Measurements from ENCODE around the gene POLR3B. TPM values are rescaled to one million over a fixed set of nuclear protein-coding genes. Genes with fewer than 3 reads are reported as not detected.

Gene POLR3B
- 9.0 and 9.9 TPM in 2 replicates for total RNA-seq
- polyA plus RNA-seq, result 13.6 and 14.1 TPM in 2 replicates
- polyA plus RNA-seq (2012), result 10.4 TPM in 2 replicates
- polyA minus RNA-seq (ENCODE audit: low replicate concordance), result 2.9 and 7.8 TPM in 2 replicates

DNA sequence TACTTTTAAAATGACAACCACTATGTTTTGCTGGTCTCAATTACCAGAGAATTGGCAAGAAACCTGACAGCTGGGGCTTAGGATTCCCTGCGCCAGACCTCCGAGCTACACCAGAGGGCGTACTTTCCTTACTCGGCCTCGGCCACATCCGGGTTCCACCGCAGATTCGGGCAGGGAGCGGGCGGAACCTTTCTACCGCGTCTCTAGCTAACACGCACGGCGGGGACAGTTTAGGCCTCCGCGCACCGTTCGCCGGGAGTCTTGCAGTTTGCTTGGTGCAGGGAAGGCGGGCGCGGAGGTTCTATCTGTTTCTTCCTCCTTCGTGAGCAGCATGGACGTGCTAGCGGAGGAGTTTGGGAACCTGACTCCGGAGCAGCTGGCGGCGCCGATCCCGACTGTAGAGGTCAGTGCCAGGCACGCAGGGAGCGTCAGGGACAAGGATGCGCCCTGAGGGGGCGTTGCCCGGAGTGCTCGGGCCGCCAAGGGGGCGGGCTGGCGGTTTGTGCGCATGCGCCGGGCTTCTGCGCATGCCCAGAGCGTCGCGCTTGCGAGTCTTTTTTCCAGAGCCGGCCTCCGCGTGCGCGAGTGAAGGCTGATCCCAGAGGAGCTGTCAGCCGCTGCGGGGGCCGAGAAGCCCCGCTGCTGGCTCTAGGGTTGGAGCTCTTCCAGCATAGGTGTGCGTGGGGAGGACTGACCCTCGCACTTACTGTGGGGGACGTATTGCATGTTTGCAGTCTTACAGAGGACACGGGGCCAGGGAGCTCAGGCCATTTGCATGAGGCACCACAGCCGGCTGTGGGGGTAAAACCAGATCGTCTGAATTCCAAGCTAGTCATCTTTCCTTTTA lies at the start of gene POLR3B:
TSS of gene POLR3B (plus strand) at position 200 of the 847 bp plus-strand sequence. CDS start at position 332, 132 bp downstream.
- Histone ChIP-seq H3K9ac (ENCODE audit: insufficient read depth, low read length) (peak within 1 kb of the TSS; percentile 83), H3K4me2 (ENCODE audit: extremely low read depth, insufficient read depth, low read length) (peak within 1 kb of the TSS; percentile 91), H3K27ac (ENCODE audit: insufficient read depth, low read length) (peak within 1 kb of the TSS; percentile 91), H2AFZ (ENCODE audit: low read length) (peak within 1 kb of the TSS; percentile 99), H3K4me1 (ENCODE audit: control insufficient read depth, extremely low read depth, insufficient read depth, low read length) (peaks cover 5% of the 10 kb centered on the region), H3K9me3 (ENCODE audit: control insufficient read depth, insufficient read depth, low read depth, low read length) (no peaks in the 10 kb centered on the region), H3K36me3 (ENCODE audit: control insufficient read depth, insufficient read depth, low read length) (no peaks in the 10 kb centered on the region), H4K20me1 (ENCODE audit: control insufficient read depth, extremely low read depth, insufficient read depth, low read length) (no peaks in the 10 kb centered on the region), H3K4me3 (replicated peaks in 1 of 4; ENCODE audit: control extremely low read depth in 1 of 4, insufficient read depth in 1 of 4, low read depth in 3 of 4, low read length in 4 of 4) (peak within 1 kb of the TSS; percentile 79 to 97 (median 92)), H3K27me3 (ENCODE audit: control insufficient read depth, insufficient read depth, low read length) (no peaks in the 10 kb centered on the region), H3K79me2 (ENCODE audit: control insufficient read depth, insufficient read depth, low read length) (peaks cover 22% of the 10 kb centered on the region)
- TF ChIP-seq EZH2 (IDR thresholded peaks at IDR 0.05; ENCODE audit: low read length, missing control alignments) (no peak), CTCF (conservative IDR thresholded peaks at IDR 0.05 in 1 of 2, IDR thresholded peaks at IDR 0.05 in 1 of 2; ENCODE audit: low read depth in 1 of 2, low read length in 2 of 2) (peak; percentile 87 to 93)
- peak; percentile 95 to 97 for DNase-seq (ENCODE audit: low read depth in 2 of 2)

DNA sequence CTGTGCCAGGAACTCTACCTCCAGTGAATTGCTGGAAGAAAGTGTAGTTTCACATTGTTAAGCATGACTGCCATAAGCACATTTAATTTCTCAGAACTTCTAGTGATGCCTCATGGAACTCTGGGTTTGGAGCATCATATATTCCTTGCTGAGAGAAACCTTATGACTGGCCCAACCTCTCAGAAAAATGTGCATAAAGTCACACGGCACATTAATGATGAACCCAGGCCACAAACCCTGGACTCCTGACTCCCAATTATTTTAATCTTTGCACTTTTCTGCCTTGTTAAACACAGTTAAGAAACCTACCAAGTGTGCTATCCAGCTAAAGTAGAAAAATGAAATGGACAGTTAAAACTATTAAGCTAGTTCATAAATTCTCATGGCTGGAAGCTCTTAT lies 49.4 kb upstream of the POLR3B start:
- H2AFZ ChIP-seq (ENCODE audit: low read length), result no peak overlapping the region
- H3K4me3 ChIP-seq (replicated peaks in 1 of 4; ENCODE audit: control extremely low read depth in 1 of 4, insufficient read depth in 1 of 4, low read depth in 3 of 4, low read length in 4 of 4), result no peak overlapping the region
- H3K4me1 ChIP-seq (ENCODE audit: control insufficient read depth, extremely low read depth, insufficient read depth, low read length), result peaks cover 8% of the 10 kb centered on the region
- H3K79me2 ChIP-seq (ENCODE audit: control insufficient read depth, insufficient read depth, low read length), result no peaks in the 10 kb centered on the region
- no peaks in the 10 kb centered on the region for H3K9me3 ChIP-seq (ENCODE audit: control insufficient read depth, insufficient read depth, low read depth, low read length)
- no peak overlapping the region for H3K9ac ChIP-seq (ENCODE audit: insufficient read depth, low read length)
- H3K36me3 ChIP-seq (ENCODE audit: control insufficient read depth, insufficient read depth, low read length), result no peaks in the 10 kb centered on the region
- H3K27me3 ChIP-seq (ENCODE audit: control insufficient read depth, insufficient read depth, low read length), result no peaks in the 10 kb centered on the region
- DNase-seq (ENCODE audit: low read depth in 2 of 2), result no peak
- TF ChIP-seq CTCF (conservative IDR thresholded peaks at IDR 0.05 in 1 of 2, IDR thresholded peaks at IDR 0.05 in 1 of 2; ENCODE audit: low read depth in 1 of 2, low read length in 2 of 2) (no peak), EZH2 (IDR thresholded peaks at IDR 0.05; ENCODE audit: low read length, missing control alignments) (no peak)
- no peaks in the 10 kb centered on the region for H4K20me1 ChIP-seq (ENCODE audit: control insufficient read depth, extremely low read depth, insufficient read depth, low read length)
- no peak overlapping the region for H3K4me2 ChIP-seq (ENCODE audit: extremely low read depth, insufficient read depth, low read length)
- H3K27ac ChIP-seq (ENCODE audit: insufficient read depth, low read length), result no peak overlapping the region

DNA sequence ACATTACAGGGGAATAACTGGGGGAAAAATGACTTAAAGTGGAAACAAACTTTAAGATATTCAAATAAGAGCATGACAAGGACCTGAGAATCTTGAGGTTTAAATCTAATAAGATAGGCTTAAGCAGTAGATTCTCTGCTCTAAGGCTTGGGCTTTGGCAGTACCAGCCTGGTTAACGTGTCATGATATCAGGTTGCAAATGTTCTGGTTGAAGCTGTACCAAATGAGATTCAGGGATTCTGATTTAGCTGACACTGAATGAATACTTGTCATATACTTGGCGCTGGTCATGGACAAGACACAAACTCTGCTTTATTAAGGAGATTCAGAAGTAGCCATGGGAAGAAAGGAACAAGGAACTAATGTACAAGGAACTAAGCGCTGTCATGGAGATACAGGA lies 48.9 kb upstream of the POLR3B start:
- H3K4me1 ChIP-seq (ENCODE audit: control insufficient read depth, extremely low read depth, insufficient read depth, low read length), result peaks cover 8% of the 10 kb centered on the region
- no peak overlapping the region for H3K9ac ChIP-seq (ENCODE audit: insufficient read depth, low read length)
- H3K36me3 ChIP-seq (ENCODE audit: control insufficient read depth, insufficient read depth, low read length), result no peaks in the 10 kb centered on the region
- H3K27me3 ChIP-seq (ENCODE audit: control insufficient read depth, insufficient read depth, low read length), result no peaks in the 10 kb centered on the region
- no peaks in the 10 kb centered on the region for H3K79me2 ChIP-seq (ENCODE audit: control insufficient read depth, insufficient read depth, low read length)
- H3K4me2 ChIP-seq (ENCODE audit: extremely low read depth, insufficient read depth, low read length), result no peak overlapping the region
- H3K4me3 ChIP-seq (replicated peaks in 1 of 4; ENCODE audit: control extremely low read depth in 1 of 4, insufficient read depth in 1 of 4, low read depth in 3 of 4, low read length in 4 of 4), result no peak overlapping the region
- TF ChIP-seq CTCF (conservative IDR thresholded peaks at IDR 0.05 in 1 of 2, IDR thresholded peaks at IDR 0.05 in 1 of 2; ENCODE audit: low read depth in 1 of 2, low read length in 2 of 2) (no peak), EZH2 (IDR thresholded peaks at IDR 0.05; ENCODE audit: low read length, missing control alignments) (no peak)
- no peak overlapping the region for H2AFZ ChIP-seq (ENCODE audit: low read length)
- no peaks in the 10 kb centered on the region for H3K9me3 ChIP-seq (ENCODE audit: control insufficient read depth, insufficient read depth, low read depth, low read length)
- no peaks in the 10 kb centered on the region for H4K20me1 ChIP-seq (ENCODE audit: control insufficient read depth, extremely low read depth, insufficient read depth, low read length)
- no peak overlapping the region for H3K27ac ChIP-seq (ENCODE audit: insufficient read depth, low read length)
- DNase-seq (ENCODE audit: low read depth in 2 of 2), result no peak
